ENCODE data around the gene AGAP9. TPM values are rescaled to one million over a fixed set of nuclear protein-coding genes. Genes with fewer than 3 reads are reported as not detected.

AGAP9 gene
- total RNA-seq, 1 experiment from 2014 or later: 7.4 TPM

GRCh38 chr10:47457528-47457820 is 66.0 kb downstream of the AGAP9 start:
- TF ChIP-seq CTCF (IDR thresholded peaks at IDR 0.05 in 2 of 3, conservative IDR thresholded peaks at IDR 0.05 in 1 of 3; ENCODE audit: borderline replicate concordance in 1 of 3, insufficient read depth in 1 of 3, low read depth in 2 of 3, low read length in 2 of 3): no peak
- TF ChIP-seq REST (IDR thresholded peaks at IDR 0.05; ENCODE audit: low read depth): no peak
- no peak for TF ChIP-seq ZFX (IDR thresholded peaks at IDR 0.05)
- no peak for TF ChIP-seq MAX (IDR thresholded peaks at IDR 0.05)
- no peak for TF ChIP-seq YY1 (IDR thresholded peaks at IDR 0.05; ENCODE audit: extremely low read depth, insufficient replicate concordance, low read depth, low read length)
- TF ChIP-seq SIN3A (IDR thresholded peaks at IDR 0.05; ENCODE audit: low read depth): no peak
- TF ChIP-seq EGR1 (IDR thresholded peaks at IDR 0.05; ENCODE audit: low read depth): no peak
- no peak for TF ChIP-seq JUND (IDR thresholded peaks at IDR 0.05)
- no peak for TF ChIP-seq SP1 (IDR thresholded peaks at IDR 0.05; ENCODE audit: low read depth)
- no peak for TF ChIP-seq TCF7L2 (IDR thresholded peaks at IDR 0.05; ENCODE audit: borderline replicate concordance, extremely low read depth, insufficient read depth, insufficient read length)
- no peak for TF ChIP-seq POLR2A (IDR thresholded peaks at IDR 0.05; ENCODE audit: borderline replicate concordance, extremely low read depth, insufficient read depth, insufficient read length)
- no peak for TF ChIP-seq RAD21 (IDR thresholded peaks at IDR 0.05; ENCODE audit: low read depth)
- no peak for TF ChIP-seq EZH2phosphoT487 (IDR thresholded peaks at IDR 0.05; ENCODE audit: borderline replicate concordance)
- no peak for TF ChIP-seq ZBTB33 (IDR thresholded peaks at IDR 0.05; ENCODE audit: extremely low read depth, insufficient replicate concordance, low read length)
- no peak for TF ChIP-seq SRF (IDR thresholded peaks at IDR 0.05; ENCODE audit: low read depth)
- no peak overlapping the region for H2AFZ ChIP-seq (ENCODE audit: low read depth, low read length, poor library complexity, severe bottlenecking)
- intact Hi-C loops (cut with micrococcal nuclease): no loop called here
- H3K27ac ChIP-seq (ENCODE audit: low read depth, low read length): no peak overlapping the region
- no peak overlapping the region for H3K4me2 ChIP-seq (ENCODE audit: low read length)
- H3K4me3 ChIP-seq (replicated peaks in 1 of 2; ENCODE audit: low read depth in 1 of 2, low read length in 2 of 2): no peak overlapping the region
- ATAC-seq (no peak), DNase-seq (ENCODE audit: low read depth, low spot score) (no peak)
- no peaks in the 10 kb centered on the region for H4K20me1 ChIP-seq (ENCODE audit: insufficient read depth)
- BruUV-seq (replicated peaks): no TSS peak
- no peaks in the 10 kb centered on the region for H3K9me2 ChIP-seq (ENCODE audit: insufficient read depth)
- no peaks in the 10 kb centered on the region for H3K27me3 ChIP-seq (ENCODE audit: insufficient read depth, low read length)
- peaks cover 3 to 19% of the 10 kb centered on the region in 2 experiments for H3K4me1 ChIP-seq (ENCODE audit: control insufficient read depth in 1 of 2, insufficient read depth in 2 of 2, low read length in 2 of 2)
- no peaks in the 10 kb centered on the region for H3K9me3 ChIP-seq (ENCODE audit: control insufficient read depth in 1 of 2, insufficient read depth in 1 of 2, low read depth in 1 of 2, low read length in 2 of 2)
- no peaks in the 10 kb centered on the region for H3K79me2 ChIP-seq (ENCODE audit: insufficient read depth, low read length)
- ChIA-PET RAD21 (ENCODE audit: low non-redundant PET in 1 of 2, low total read pairs in 2 of 2, uncharacterized antibody in 2 of 2, unreplicated experiment in 2 of 2) (no interaction called here), POLR2A (no interaction called here), CTCF (no interaction called here)
- H3K9ac ChIP-seq (ENCODE audit: low read length): no peak overlapping the region
- no peaks in the 10 kb centered on the region for H3K36me3 ChIP-seq (ENCODE audit: control insufficient read depth in 1 of 2, insufficient read depth in 2 of 2, low read length in 2 of 2)
